HFF-Myc (cell line): ENCODE data around the gene GREM1.

Experiments used
- DNase-seq: peaks from one replicate; pipeline ENCODE4 v3.0.0-alpha.2; 2011; ENCODE audit warnings: low read depth; ENCODE audit errors: extremely low read depth
- H3K4me3 ChIP-seq: replicated peaks from 2 replicates; pipeline ENCODE4 v1.5.1; 2011; ENCODE audit warnings: low read depth, mild to moderate bottlenecking, control low read depth, low read length
- CTCF ChIP-seq: IDR thresholded peaks from 2 replicates; pipeline ENCODE4 v1.5.1; 2012; ENCODE audit warnings: mild to moderate bottlenecking, low read depth, low read length, control low read depth; ENCODE audit errors: missing control alignments

GREM1 gene

GRCh38 chr15:32790352-32790999 is 72.7 kb downstream of the GREM1 start:
- DNase-seq = peak; percentile 29
- no peak overlapping the region for H3K4me3 ChIP-seq
- TF ChIP-seq CTCF = no peak

DNA sequence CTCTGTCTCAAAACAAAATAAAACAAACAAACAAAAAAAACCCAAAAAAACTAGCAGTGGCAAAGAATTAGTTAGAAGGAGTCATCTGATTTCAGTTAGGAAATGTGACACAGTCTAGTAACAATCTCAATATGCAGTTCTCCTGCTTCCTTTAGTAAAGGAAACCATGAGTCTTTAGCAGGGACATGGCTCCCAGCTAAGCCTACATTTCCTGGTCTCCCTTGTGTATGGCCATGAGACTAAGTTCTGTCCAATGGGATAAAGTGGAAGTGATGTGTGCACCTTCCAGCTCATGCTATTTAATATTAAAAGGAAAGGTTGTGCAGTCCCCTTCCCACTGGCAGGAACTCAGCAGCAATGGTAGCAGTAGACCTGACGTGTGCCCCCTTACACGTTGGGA is 74.6 kb downstream of the GREM1 start:
- TF ChIP-seq CTCF = no peak
- no peak overlapping the region for H3K4me3 ChIP-seq
- DNase-seq = no peak
